NCI-H2196 treated with DMSO at 0.1 percent for 48 hours (cell line): ENCODE data around the gene ANG.

Source experiments
- DNase-seq: peaks from one replicate; lab custom pipeline; 2025; ENCODE audit not compliant: unreplicated experiment; lab: John Stamatoyannopoulos, UW

The ANG gene

DNA sequence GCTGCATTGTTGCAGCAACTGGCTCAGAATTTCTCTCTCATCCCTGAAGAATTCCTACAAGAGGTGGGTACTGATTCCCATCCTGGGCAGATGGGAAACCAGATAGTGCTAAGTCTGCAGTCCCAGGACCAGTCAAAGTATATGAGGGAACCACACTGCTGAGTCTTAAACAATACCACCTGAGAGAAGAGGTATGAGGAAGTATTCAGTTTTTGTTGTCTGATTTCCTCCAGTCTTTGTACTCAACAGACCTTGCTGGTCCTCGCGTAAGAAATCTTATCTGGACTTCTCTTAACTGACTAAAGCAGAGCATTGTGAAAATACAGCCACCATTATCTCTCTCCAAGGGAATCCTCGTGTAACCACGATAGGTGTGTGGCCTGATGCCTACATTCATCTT, 53.6 kb downstream of the ANG start:
- DNase-seq = no peak

DNA sequence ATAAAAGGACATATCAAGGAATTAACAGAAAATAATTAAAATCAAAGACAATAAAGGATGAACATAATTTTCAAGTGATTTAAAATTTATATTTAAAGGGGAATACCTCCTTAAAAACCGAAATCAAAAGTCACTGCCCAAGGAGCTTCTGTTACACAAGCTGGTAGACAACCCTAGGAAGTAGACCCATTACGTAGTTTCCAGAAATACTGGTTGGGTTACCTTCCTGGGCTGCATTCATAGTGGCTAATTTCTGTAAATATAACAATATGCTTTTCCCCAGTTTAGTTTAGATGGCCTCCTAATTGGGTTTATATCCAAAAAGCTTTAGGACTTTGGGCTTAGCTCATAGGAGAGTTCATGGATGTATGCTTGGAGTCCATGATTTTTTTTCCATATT, 55.0 kb downstream of the ANG start:
- DNase-seq = no peak
